ENCODE results near the gene PHC3. TPM values are rescaled to one million over a fixed set of nuclear protein-coding genes. Genes with fewer than 3 reads are reported as not detected.
"Not testable (repeated sequence)": the region's sequence is repeated elsewhere in the genome, so short reads cannot be mapped to it uniquely, and the experiment has no call there.

Gene PHC3
- total RNA-seq, 2 donors from 2014 or later = 53.2 to 77.6 TPM

DNA sequence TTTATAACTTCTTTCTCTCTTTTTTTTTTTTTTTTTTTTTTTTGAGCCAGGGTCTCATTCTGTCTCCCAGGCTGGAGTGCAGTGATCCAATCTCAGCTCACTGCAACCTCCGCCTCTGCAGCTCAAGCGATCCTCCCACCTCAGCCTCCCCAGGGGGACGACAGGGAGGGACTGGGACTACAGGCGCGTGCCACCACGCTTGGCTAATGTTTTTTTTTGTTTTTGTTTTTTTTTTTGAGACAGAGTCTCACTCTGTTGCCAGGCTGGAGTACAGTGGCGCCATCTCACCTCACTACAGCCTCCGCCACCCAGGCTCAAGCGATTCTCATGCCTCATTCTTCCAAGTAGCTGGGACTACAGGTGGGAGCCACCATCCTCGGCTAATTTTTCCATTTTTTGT, 23.0 kb upstream of the PHC3 start:
- Mint-ChIP-seq H3K4me1 (ENCODE audit: low read depth in 2 of 2) (no peaks in the 10 kb centered on the region), H3K27ac (no peak overlapping the region), H3K9me3 (no peaks in the 10 kb centered on the region), H3K27me3 (peaks cover 8 to 33% of the 10 kb centered on the region in 2 donors), H3K4me3 (no peak overlapping the region), H3K36me3 (no peaks in the 10 kb centered on the region)
- DNase-seq (ENCODE audit: low spot score) (no peak), ATAC-seq (no peak)

DNA sequence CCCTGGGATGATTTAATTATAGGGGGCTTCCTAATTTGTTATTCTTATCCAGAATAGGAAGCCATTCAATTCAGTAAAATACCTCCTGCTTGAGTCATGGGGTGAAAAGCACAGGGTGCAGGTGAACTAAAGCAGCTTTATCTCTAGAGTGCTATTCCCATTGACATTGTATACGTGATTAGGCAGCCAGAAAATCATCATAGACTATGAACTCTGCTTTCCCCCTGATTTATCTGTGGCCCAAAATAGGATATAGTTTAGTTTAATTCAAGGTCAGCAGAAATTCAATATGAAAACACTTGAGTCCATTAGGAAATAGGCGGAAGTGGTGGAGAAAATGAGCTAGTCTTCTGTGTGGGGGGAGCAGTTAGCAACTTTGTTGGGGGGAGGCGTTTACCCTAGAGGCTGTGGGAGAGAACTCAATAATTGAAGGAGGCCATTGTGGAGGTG, 22.5 kb upstream of the PHC3 start:
- H3K27ac Mint-ChIP-seq = no peak overlapping the region
- no peak for DNase-seq (ENCODE audit: low spot score)

DNA sequence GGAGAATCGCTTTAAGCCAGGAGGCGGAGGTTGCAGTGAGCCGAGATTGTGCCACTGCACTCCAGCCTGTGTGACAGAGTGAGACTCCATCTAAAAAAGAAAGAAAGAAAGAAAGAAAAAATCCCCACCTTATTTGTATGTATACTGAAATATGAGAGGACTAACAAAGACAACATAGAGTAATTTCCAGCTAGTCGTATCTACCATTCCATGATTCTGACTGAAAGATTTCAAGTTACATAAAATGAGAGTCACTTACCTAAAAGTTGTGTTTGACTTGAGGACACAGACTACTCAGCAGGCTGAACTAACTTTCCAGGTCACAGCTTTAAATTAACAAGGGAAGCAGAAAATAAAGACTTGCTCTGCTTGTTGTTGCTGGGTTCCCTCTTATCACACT, 21.9 kb upstream of the PHC3 start:
- no peak overlapping the region for H3K27ac Mint-ChIP-seq
- peaks cover 13 to 36% of the 10 kb centered on the region in 2 donors for H3K27me3 Mint-ChIP-seq
- no peaks in the 10 kb centered on the region for H3K36me3 Mint-ChIP-seq
- H3K9me3 Mint-ChIP-seq = no peaks in the 10 kb centered on the region
- H3K4me3 Mint-ChIP-seq = no peak overlapping the region
- ATAC-seq (no peak), DNase-seq (ENCODE audit: low spot score) (no peak)
- H3K4me1 Mint-ChIP-seq (ENCODE audit: low read depth in 2 of 2) = no peaks in the 10 kb centered on the region

More for the DNA sequence above, 22.5 kb upstream of the PHC3 start:
- ATAC-seq = no peak
- Mint-ChIP-seq H3K4me3 (no peak overlapping the region), H3K4me1 (ENCODE audit: low read depth in 2 of 2) (no peaks in the 10 kb centered on the region), H3K36me3 (no peaks in the 10 kb centered on the region), H3K27me3 (peaks cover 12 to 36% of the 10 kb centered on the region in 2 donors), H3K9me3 (no peaks in the 10 kb centered on the region)

DNA sequence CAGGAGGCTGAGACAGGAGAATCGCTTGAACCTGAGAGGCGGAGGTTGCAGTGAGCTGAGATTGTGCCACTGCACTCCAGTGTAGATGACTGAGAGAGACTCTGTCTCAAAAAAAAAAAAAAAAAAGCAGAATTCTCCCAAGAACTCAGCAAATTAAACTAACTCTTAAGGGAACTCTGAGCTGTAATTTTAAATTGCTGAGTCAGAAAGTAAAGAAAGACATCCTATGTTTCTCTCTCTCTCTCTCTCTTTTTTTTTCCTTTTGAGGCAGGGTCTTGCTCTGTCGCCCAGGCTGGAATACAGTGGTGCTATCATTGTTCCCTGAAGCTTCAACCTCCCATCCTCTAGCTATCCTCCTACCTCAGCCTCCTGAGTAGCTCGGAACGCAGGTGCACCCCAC, 20.0 kb upstream of the PHC3 start:
- no peaks in the 10 kb centered on the region for H3K36me3 Mint-ChIP-seq
- H3K27me3 Mint-ChIP-seq = peaks cover 13 to 35% of the 10 kb centered on the region in 2 donors
- no peak for ATAC-seq
- no peaks in the 10 kb centered on the region for H3K4me1 Mint-ChIP-seq (ENCODE audit: low read depth in 2 of 2)
- H3K9me3 Mint-ChIP-seq = no peaks in the 10 kb centered on the region
- H3K4me3 Mint-ChIP-seq = no peak overlapping the region
- DNase-seq (ENCODE audit: low spot score) = no peak
- H3K27ac Mint-ChIP-seq = no peak overlapping the region

DNA sequence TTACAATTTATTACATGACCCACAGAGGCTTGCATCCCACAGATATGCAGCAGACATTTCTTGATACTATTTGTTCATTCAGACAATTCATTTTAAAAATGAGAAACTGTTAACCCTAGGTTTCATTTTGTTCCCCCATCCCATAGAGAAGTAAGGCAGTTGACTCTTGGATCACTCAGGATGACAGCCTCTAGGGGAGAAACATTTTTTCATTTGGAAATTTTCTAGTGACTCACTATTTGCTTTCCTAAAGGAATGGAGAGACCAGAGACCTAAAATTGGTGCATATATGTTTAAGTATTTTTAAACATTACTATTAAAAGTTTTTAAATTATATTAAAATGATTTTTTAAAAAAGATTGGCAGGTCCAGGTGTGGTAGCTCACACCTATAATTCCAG, 19.5 kb upstream of the PHC3 start:
- H3K27ac Mint-ChIP-seq = no peak overlapping the region
- no peaks in the 10 kb centered on the region for H3K4me1 Mint-ChIP-seq (ENCODE audit: low read depth in 2 of 2)
- no peak overlapping the region for H3K4me3 Mint-ChIP-seq
- ATAC-seq = no peak
- no peak for DNase-seq (ENCODE audit: low spot score)
- peaks cover 10 to 30% of the 10 kb centered on the region in 2 donors for H3K27me3 Mint-ChIP-seq
- H3K9me3 Mint-ChIP-seq = no peaks in the 10 kb centered on the region
- H3K36me3 Mint-ChIP-seq = no peaks in the 10 kb centered on the region

DNA sequence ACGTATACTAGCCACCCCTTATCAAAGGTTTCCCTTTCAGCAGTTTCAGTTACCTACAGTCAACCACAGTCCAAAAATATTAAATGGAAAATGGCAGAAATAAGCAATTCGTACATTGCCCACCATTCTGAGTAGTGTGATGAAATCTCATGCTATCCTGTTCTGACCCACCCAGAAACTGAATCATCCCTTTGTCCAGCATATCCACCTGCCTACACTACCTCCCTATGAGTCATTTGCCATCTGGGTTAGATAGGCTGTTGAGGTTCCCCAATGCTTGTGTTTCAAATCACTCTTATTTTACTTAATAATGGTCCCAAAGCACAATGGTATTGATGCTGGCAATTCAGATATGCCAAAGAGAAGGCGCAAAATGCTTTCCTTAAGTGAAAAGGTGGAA, 15.3 kb upstream of the PHC3 start:
- no peak for DNase-seq (ENCODE audit: low spot score)
- H3K36me3 Mint-ChIP-seq = no peaks in the 10 kb centered on the region
- peaks cover 18 to 28% of the 10 kb centered on the region in 2 donors for H3K27me3 Mint-ChIP-seq
- H3K9me3 Mint-ChIP-seq = no peaks in the 10 kb centered on the region
- no peak overlapping the region for H3K27ac Mint-ChIP-seq
- no peak for ATAC-seq
- no peak overlapping the region for H3K4me3 Mint-ChIP-seq
- no peaks in the 10 kb centered on the region for H3K4me1 Mint-ChIP-seq (ENCODE audit: low read depth in 2 of 2)

DNA sequence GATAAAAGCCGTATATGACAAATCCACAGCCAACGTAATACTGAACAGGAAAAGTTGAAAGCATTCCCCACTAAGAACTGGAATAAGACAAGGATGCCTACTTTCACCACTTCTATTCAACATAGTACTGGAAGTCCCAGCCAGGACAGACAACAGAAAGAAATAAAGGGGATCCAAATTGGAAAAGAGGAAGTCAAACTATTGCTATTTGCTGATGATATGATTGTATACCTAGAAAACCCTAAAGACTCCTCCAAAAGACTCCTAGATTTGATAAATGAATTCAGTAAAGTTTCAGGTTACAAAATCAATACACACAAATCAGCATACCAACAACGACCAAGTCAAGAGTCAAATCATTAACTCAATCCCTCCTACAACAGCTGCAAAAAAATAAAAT, 14.2 kb upstream of the PHC3 start:
- not testable (repeated sequence) for H3K36me3 Mint-ChIP-seq; H3K4me3 Mint-ChIP-seq; ATAC-seq; H3K9me3 Mint-ChIP-seq; H3K4me1 Mint-ChIP-seq (ENCODE audit: low read depth in 2 of 2); DNase-seq (ENCODE audit: low spot score); H3K27ac Mint-ChIP-seq
- H3K27me3 Mint-ChIP-seq = peaks cover 18 to 24% of the 10 kb centered on the region in 2 donors

DNA sequence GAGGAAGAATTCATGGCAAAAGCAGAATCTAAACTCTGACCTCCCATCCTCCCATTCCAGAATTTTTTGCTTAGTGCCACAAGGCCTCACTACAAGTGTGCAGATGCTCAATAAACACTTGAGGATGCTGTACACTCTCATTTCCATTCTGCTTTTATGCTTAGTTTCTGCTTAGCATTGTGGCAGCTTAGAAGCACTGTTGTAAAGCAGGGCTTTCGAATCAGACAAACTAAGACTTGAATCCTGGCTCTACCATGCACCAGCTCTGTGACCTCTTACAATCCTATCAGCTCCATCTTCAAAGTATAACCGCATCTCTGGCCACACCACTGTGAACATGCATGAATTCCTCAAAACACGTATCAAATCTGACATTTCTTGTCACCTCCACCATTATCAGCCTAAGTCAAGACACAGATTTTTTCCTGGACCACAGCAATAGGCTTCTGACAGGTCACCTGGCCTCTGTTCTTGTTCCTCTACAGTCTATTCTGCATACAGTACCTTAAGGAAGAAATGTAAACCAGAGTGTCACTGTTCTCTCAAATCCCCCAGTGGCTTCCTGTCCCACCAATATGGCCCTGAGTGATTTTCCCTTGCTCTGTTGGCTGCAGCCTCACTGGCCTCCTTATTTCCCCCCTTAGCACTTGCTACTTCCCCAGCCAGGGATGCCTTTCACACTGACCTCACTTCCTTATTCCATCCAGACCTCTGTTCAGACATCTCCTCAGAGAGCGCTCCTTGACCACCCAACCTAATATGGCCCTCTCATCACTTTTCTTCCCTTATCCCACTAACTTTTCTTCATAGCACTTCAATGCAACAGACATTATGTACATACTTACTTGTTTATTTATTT, 8.1 kb upstream of the PHC3 start:
- Mint-ChIP-seq H3K27me3 (peaks cover 3 to 7% of the 10 kb centered on the region in 2 donors), H3K27ac (no peak overlapping the region), H3K36me3 (no peaks in the 10 kb centered on the region), H3K4me1 (ENCODE audit: low read depth in 2 of 2) (peaks cover 0 to 9% of the 10 kb centered on the region in 2 donors), H3K4me3 (no peak overlapping the region), H3K9me3 (no peaks in the 10 kb centered on the region)
- DNase-seq (ENCODE audit: low spot score) (no peak), ATAC-seq (peak in 1 of 2 donors; percentile 45)

DNA sequence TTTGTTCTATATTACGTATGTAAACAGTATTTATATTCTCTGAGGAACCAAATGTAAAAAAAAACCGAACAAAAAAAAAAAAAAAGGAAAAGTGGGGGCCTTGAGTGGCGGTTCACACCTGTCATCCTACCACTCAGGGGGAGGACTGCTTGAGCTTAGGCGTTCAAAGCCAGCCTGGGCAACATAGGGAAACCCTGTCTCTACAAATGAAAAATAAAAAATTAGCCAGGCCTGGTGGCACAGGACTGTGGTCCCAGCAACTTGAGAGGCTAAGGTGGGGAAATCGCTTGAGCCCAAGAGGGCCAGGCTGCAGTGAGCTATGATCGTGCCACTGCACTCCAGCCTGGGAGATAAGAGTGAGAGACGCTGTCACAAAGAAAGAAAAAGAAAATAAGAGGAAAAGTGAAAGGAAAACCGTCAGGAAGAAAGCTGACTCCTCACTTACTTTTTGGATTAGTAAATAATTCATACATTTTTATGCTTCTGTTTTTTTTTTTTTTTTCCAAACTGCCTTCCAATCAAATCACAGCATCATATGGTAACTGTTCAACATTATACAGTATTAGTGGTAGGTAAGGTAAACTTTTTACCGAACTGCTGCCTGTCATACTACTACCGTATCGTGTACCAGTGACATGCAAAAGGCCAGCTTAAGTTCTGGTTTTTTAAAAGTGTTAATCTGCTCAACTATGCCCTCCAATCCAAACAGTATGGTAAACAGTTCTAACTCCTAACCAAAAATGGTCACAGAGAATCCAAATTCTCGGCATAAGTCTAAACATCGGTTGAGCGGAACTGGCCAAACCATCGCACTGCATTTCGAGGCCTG, 1.2 kb downstream of the PHC3 start:
- ATAC-seq (peak; percentile 0 to 10), DNase-seq (ENCODE audit: low spot score) (no peak)
- Mint-ChIP-seq H3K4me1 (ENCODE audit: low read depth in 2 of 2) (peaks cover 23 to 25% of the 10 kb centered on the region in 2 donors), H3K9me3 (no peaks in the 10 kb centered on the region), H3K4me3 (peak overlapping the region; percentile 93), H3K27ac (peak overlapping the region; percentile 92 to 98), H3K36me3 (peaks cover 2% of the 10 kb centered on the region), H3K27me3 (no peaks in the 10 kb centered on the region)

DNA sequence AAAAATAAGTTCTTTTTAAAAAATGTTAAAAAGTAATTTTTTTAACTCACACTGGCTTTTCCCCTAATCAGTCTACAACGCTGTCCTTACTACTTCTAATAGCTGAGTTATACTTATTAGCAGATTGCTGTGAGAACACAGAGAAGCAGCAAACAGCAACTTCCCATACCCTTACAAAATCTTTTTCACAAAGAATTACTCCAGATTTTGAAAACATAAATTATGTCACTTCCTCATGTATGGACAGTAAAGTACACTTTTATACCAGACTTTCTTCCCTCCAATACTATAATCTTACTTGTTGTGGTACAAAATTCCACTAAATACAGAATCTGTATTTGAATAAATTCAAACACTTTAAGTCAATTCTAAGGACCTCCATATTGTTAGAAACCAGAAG, 2.1 kb downstream of the PHC3 start:
- Mint-ChIP-seq H3K4me3 (peak overlapping the region; percentile 93), H3K4me1 (ENCODE audit: low read depth in 2 of 2) (peaks cover 23 to 29% of the 10 kb centered on the region in 2 donors), H3K27me3 (no peaks in the 10 kb centered on the region), H3K9me3 (no peaks in the 10 kb centered on the region), H3K36me3 (peaks cover 5% of the 10 kb centered on the region), H3K27ac (peak overlapping the region; percentile 92 to 98)
- DNase-seq (ENCODE audit: low spot score) = no peak
- no peak for ATAC-seq

DNA sequence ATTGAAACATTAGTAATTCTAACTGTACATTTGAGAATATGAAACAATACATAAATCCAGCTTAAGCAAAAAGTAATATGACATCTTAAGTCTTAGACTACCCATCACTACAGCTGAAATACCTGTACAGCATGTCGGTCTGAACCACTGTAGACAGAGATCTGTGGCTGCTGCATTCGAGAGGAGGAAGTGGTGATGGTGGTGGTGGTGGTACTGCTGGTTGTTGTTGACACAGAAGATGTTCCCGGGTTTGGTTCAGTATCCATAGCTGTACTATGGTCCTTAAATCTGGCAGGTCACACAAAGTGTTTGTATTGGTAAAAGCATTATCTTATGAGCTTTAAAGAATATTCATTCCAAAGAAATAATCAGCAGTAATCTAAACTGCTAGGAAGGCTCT, 2.9 kb downstream of the PHC3 start:
- H3K4me1 Mint-ChIP-seq (ENCODE audit: low read depth in 2 of 2) = peaks cover 23 to 31% of the 10 kb centered on the region in 2 donors
- peak overlapping the region; percentile 72 for H3K4me3 Mint-ChIP-seq
- peak overlapping the region; percentile 36 to 61 for H3K27ac Mint-ChIP-seq
- no peak for DNase-seq (ENCODE audit: low spot score)
- no peaks in the 10 kb centered on the region for H3K9me3 Mint-ChIP-seq
- peak in 1 of 2 donors; percentile 45 for ATAC-seq
- H3K27me3 Mint-ChIP-seq = no peaks in the 10 kb centered on the region
- peaks cover 5% of the 10 kb centered on the region for H3K36me3 Mint-ChIP-seq

DNA sequence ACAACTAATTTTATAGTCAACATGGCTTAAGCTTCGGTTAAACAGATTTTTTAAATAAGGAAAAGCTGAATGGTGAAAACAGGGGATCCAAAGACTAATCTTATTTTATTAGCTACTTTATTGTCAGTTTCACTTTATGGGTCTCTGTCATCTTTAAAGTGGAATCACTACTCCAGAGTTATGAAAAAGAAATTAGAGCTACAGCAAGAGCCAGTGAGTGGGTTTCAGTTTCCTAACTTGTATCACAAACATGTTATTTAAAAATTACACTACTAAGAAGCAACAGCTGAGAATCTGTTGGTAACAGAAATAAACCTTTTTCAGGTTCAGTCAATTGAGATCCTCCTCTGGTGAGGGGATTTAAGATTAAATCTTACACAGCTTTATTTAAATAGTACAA, 10.0 kb downstream of the PHC3 start:
- Mint-ChIP-seq H3K4me3 (peak overlapping the region; percentile 42), H3K4me1 (ENCODE audit: low read depth in 2 of 2) (peaks cover 19 to 22% of the 10 kb centered on the region in 2 donors), H3K27me3 (no peaks in the 10 kb centered on the region), H3K9me3 (no peaks in the 10 kb centered on the region), H3K27ac (peak overlapping the region; percentile 39 to 80), H3K36me3 (peaks cover 23% of the 10 kb centered on the region)
- ATAC-seq = no peak
- DNase-seq (ENCODE audit: low spot score) = no peak

DNA sequence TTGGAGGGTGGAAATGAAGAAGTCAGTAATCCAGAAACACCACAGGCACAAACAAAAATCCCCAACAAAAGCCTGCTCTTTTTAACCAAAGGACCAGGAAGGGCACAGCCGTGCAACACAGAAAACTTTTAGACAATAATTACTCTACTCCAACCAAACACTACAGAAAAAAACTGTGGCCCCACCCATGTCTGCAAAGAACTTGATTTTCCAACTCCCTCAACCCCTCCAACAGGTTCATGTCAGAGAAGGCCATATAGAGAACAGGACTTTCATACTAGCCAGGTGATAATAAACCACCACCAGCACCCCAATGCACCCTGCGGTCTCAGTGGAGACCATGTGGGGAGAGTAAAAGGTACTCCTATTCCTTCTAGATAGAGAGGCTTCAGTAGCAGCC, 16.8 kb downstream of the PHC3 start:
- Mint-ChIP-seq H3K36me3 (peaks cover 37% of the 10 kb centered on the region), H3K27ac (peak overlapping the region in 1 of 2 donors; percentile 15), H3K27me3 (no peaks in the 10 kb centered on the region), H3K4me1 (ENCODE audit: low read depth in 2 of 2) (peaks cover 27 to 50% of the 10 kb centered on the region in 2 donors), H3K4me3 (no peak overlapping the region), H3K9me3 (no peaks in the 10 kb centered on the region)
- ATAC-seq (no peak), DNase-seq (ENCODE audit: low spot score) (no peak)

Measured in natural killer cell treated with Interleukin-12 subunit alpha and Interleukin-12 subunit beta and Interleukin-15 and Interleukin-18, amount 100 ng/mL, for 72 hours (primary cell).